Rectal smooth muscle tissue (tissue), 1 donor: ENCODE data around the gene VMAC.

Experiments used
- H3K27ac ChIP-seq: one replicate; pipeline ENCODE4 v1.7.0; 2013; ENCODE audit warnings: low read depth, low read length, inconsistent platforms
- H3K27me3 ChIP-seq: one replicate; pipeline ENCODE4 v1.7.0; 2013; ENCODE audit warnings: low read length; ENCODE audit not compliant: control insufficient read depth, insufficient read depth
- H3K36me3 ChIP-seq: one replicate; pipeline ENCODE4 v1.7.0; 2013; ENCODE audit warnings: low read length; ENCODE audit not compliant: control insufficient read depth, insufficient read depth
- H3K4me1 ChIP-seq: one replicate; pipeline ENCODE4 v1.7.0; 2013; ENCODE audit warnings: low read length; ENCODE audit not compliant: control insufficient read depth, insufficient read depth
- H3K4me3 ChIP-seq: one replicate; pipeline ENCODE4 v1.7.0; 2013; ENCODE audit warnings: low read length
- H3K9ac ChIP-seq: one replicate; pipeline ENCODE4 v1.7.0; 2013; ENCODE audit warnings: low read length

VMAC gene

DNA sequence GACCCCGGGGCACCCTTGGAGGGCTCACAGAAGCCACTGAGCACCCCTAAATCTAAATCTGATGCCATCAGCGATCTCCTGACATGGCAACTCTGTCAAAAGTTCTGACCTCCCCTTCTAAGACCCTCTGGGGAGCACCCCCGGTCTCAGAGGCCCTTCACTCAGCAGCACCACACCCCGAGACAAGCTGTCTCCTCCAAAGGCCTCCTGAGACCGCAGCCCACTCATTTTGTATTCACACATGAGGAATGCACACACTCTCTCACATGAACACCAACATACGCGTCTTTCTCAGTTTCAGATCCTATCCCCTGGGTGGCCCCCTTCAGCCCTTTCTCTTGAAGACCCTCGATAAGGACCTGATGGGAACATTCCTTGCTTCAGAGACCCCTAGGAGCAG lies 3.7 kb upstream of the VMAC start:
- Histone ChIP-seq H3K9ac (no peak overlapping the region), H3K4me3 (no peak overlapping the region), H3K27me3 (no peaks in the 10 kb centered on the region), H3K27ac (no peak overlapping the region), H3K36me3 (peaks cover 3% of the 10 kb centered on the region), H3K4me1 (peaks cover 3% of the 10 kb centered on the region)

GRCh38 chr19:5903056-5903623 lies 1.5 kb upstream of the VMAC start:
- H3K9ac ChIP-seq = peak overlapping the region; percentile 99
- peaks cover 3% of the 10 kb centered on the region for H3K4me1 ChIP-seq
- peak overlapping the region; percentile 98 for H3K4me3 ChIP-seq
- peak overlapping the region; percentile 93 for H3K27ac ChIP-seq
- H3K27me3 ChIP-seq = no peaks in the 10 kb centered on the region
- no peaks in the 10 kb centered on the region for H3K36me3 ChIP-seq

DNA sequence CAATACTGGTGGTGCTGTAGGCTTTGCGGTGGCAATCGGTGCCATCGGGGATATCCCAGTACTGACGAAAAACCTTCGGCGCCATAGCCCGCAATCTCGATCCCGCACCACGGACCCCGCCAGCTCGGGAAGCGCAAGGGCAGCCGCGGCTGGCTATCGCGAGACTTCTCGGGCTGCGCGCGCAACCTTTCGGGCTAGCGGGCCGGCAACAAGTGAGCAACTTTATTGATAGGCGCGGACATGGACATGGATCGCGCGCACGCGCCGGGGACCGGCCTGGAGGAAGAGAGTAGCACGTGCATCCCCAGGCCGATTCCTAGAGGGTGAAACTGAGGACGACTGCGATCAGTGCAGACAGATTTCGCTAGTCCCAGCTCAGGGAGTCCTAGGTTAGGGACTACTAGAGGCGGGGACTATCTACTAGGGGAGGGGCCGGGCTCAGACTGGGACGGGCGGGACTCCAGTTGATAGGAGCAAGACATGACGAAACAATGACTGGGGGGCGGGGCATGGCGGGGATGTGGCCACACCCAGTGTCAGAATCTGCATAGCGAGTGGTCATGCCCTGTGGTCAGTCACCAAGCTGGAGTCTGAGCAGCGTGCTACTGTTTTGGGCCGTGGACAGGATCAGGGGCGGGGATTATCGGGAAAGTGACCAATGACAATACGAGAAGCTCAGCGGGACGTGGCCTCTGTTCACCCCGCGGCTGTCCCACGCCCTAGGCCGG lies 884 bp upstream of the VMAC start, which contains the start of gene NDUFA11:
Gene NDUFA11 (minus strand): TSS at position 167 of the 728 bp plus-strand sequence. CDS start 82 bp downstream, at position 85.
- no peaks in the 10 kb centered on the region for H3K27me3 ChIP-seq
- H3K36me3 ChIP-seq = peaks cover 2% of the 10 kb centered on the region
- peak within 1 kb of the TSS; percentile 98 for H3K4me3 ChIP-seq
- H3K27ac ChIP-seq = peak within 1 kb of the TSS; percentile 93
- peak within 1 kb of the TSS; percentile 99 for H3K9ac ChIP-seq
- peaks cover 3% of the 10 kb centered on the region for H3K4me1 ChIP-seq

DNA sequence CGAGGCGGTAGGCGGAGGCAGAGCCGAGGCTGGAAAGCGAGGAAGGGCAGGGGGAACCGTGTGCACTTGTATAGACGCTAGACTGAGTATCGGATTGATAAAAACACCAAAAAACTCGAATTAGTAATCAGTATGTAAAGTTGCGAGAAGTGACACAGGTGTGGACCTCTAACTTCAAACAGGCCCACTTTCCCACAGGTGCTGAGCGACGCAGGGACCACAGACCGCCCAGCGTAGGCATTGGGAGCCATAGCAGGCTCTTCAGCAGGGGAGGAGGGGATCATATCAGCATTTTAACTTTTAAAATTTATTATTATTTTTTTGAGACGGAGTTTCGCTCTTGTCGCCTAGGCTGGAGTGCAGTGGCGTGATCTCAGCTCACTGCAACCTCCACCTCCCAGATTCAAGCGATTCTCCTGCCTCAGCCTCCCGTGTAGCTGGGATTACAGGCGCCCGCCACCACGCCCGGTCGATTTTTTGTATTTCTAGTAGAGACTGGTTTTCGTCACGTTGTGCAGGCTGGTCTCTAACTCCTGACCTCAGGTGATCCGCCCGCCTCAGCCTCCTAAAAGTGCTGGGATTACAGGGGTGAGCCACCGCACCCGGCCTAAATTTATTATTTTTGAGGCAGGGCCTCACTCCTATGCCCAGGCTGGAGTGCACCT lies 574 bp downstream of the VMAC start:
- H3K9ac ChIP-seq = peak overlapping the region; percentile 4
- no peaks in the 10 kb centered on the region for H3K27me3 ChIP-seq
- H3K36me3 ChIP-seq = peaks cover 5% of the 10 kb centered on the region
- peak overlapping the region; percentile 68 for H3K27ac ChIP-seq
- peaks cover 3% of the 10 kb centered on the region for H3K4me1 ChIP-seq
- H3K4me3 ChIP-seq = peak overlapping the region; percentile 65

- H3K36me3 ChIP-seq = peaks cover 5% of the 10 kb centered on the region
- H3K4me3 ChIP-seq = no peak overlapping the region
- H3K27me3 ChIP-seq = no peaks in the 10 kb centered on the region
- peaks cover 3% of the 10 kb centered on the region for H3K4me1 ChIP-seq
- H3K9ac ChIP-seq = no peak overlapping the region
- no peak overlapping the region for H3K27ac ChIP-seq
These were observed 2.6 kb downstream of the VMAC start for GRCh38 chr19:5907241-5907640.

GRCh38 chr19:5908773-5909442 lies 4.2 kb downstream of the VMAC start:
- H3K27me3 ChIP-seq = no peaks in the 10 kb centered on the region
- no peak overlapping the region for H3K27ac ChIP-seq
- no peak overlapping the region for H3K4me3 ChIP-seq
- peaks cover 1% of the 10 kb centered on the region for H3K4me1 ChIP-seq
- H3K36me3 ChIP-seq = peaks cover 5% of the 10 kb centered on the region
- no peak overlapping the region for H3K9ac ChIP-seq

DNA sequence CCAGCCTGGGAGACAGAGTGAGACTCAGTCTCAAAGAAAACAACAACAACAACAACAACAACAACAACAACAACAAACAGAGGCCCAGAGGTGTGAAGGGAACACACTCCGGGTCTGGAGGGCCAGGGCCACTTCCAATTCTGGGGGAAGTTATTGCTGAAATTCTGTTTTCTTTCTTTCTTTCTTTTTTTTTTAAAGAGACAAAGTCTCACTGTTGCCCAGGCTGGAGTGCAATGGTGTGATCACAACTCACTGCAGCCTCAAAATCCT lies 5.9 kb downstream of the VMAC start:
- Histone ChIP-seq H3K27me3 (no peaks in the 10 kb centered on the region), H3K36me3 (peaks cover 5% of the 10 kb centered on the region), H3K4me3 (no peak overlapping the region), H3K4me1 (peaks cover 2% of the 10 kb centered on the region), H3K27ac (no peak overlapping the region), H3K9ac (no peak overlapping the region)

- H3K9ac ChIP-seq = no peak overlapping the region
- peaks cover 8% of the 10 kb centered on the region for H3K36me3 ChIP-seq
- no peaks in the 10 kb centered on the region for H3K27me3 ChIP-seq
- no peak overlapping the region for H3K27ac ChIP-seq
- H3K4me1 ChIP-seq = peaks cover 2% of the 10 kb centered on the region
- H3K4me3 ChIP-seq = no peak overlapping the region
These were observed 6.7 kb downstream of the VMAC start for GRCh38 chr19:5911366-5911765.

DNA sequence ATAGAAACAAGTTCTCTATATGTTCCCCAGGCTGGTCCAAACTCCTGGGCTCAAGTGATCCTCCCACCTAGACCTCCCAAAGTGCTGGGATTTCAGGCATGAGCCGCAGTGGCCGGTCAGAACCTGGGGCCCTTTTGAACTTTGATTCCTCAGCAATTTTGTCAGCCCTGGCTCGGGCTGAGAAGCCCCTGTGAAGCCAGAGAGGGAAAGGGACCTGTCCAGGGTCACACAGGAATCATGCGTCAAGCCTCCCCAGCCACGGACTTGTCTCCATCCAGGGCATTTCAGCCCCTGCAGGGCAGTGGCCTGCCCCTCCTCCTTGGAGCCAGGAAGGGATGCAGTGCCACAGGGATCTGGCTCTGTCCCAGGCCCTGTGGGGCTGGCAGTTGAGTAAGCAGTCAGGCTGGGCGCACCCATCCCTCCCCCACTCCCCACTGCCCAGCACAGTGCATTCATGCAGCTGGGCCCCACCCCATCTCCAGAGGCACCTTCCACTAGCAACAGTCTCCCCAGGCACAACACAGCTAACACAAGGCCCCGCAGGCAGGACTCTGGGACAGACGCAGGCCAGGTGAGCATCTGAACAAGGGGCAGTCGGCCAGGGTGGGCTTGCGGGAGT lies 9.2 kb downstream of the VMAC start, which contains the start of gene CAPS:
Gene CAPS (plus strand): TSS at position 516 of the 619 bp plus-strand sequence. CDS start 153 bp downstream, outside the sequence.
- H3K4me1 ChIP-seq = peaks cover 2% of the 10 kb centered on the region
- H3K9ac ChIP-seq = no peak within 1 kb of the TSS
- H3K36me3 ChIP-seq = peaks cover 27% of the 10 kb centered on the region
- no peaks in the 10 kb centered on the region for H3K27me3 ChIP-seq
- no peak within 1 kb of the TSS for H3K27ac ChIP-seq
- no peak within 1 kb of the TSS for H3K4me3 ChIP-seq

DNA sequence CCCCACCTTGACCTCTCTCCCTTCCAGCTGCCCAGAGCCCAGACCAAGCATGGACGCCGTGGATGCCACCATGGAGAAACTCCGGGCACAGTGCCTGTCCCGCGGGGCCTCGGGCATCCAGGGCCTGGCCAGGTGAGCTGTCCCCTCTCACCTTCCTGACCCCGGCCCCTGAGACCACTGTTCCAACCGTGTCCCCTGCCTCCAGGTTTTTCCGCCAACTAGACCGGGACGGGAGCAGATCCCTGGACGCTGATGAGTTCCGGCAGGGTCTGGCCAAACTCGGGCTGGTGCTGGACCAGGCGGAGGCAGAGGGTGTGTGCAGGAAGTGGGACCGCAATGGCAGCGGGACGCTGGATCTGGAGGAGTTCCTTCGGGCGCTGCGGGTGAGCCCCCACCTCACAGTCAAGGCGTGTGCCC lies 9.7 kb downstream of the VMAC start:
- Histone ChIP-seq H3K27me3 (no peaks in the 10 kb centered on the region), H3K4me3 (no peak overlapping the region), H3K36me3 (peaks cover 32% of the 10 kb centered on the region), H3K4me1 (peaks cover 2% of the 10 kb centered on the region), H3K9ac (no peak overlapping the region), H3K27ac (no peak overlapping the region)

DNA sequence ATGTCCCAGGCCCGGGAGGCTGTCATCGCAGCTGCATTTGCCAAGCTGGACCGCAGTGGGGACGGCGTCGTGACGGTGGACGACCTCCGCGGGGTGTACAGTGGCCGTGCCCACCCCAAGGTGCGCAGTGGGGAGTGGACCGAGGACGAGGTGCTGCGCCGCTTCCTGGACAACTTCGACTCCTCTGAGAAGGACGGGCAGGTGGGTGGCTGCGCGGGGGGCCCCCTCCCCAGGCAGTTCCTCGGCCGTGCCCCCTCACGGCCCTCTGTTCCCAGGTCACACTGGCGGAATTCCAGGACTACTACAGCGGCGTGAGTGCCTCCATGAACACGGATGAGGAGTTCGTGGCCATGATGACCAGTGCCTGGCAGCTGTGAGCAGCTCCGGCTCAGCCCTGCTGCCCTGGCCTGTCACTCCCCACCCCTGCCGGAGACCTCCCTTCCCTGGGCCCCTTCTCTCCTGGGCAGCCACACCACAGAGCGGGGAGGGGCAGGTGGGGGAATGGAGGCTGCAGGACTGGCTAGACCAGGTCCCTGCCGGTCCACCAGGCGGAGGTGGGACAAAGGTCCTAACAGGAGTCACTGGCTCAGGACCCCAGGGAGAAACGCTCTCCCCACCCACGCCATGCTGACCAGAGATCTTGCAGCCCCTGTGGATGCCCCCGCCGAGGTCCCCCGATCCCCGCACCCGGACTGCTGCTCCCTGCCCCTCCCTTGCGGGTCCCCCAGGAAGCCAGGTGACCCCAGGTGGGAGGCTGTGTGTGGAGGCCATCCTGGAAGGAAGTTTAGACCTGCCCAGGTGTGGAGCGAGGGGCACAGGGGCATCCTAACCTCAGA lies 10.5 kb downstream of the VMAC start:
- Histone ChIP-seq H3K9ac (no peak overlapping the region), H3K27me3 (no peaks in the 10 kb centered on the region), H3K4me1 (peaks cover 2% of the 10 kb centered on the region), H3K4me3 (no peak overlapping the region), H3K36me3 (peaks cover 34% of the 10 kb centered on the region), H3K27ac (no peak overlapping the region)
